WERI-Rb-1 (cell line): ENCODE data around the gene TREH.

Source experiments
- DNase-seq: peaks from one replicate; pipeline ENCODE4 v3.0.0-alpha.2; 2020
- H3K27ac ChIP-seq: fragments of 250-450 bp; sonication (Bioruptor Pico); 2 replicates; pipeline ENCODE4 v1.5.1; 2020; ENCODE audit warnings: mild to moderate bottlenecking, moderate library complexity
- H3K27me3 ChIP-seq: fragments of 250-450 bp; sonication (Bioruptor Pico); 2 replicates; pipeline ENCODE4 v1.5.1; 2021; ENCODE audit warnings: mild to moderate bottlenecking, low read depth, moderate library complexity; ENCODE audit not compliant: insufficient read depth, severe bottlenecking
- H3K36me3 ChIP-seq: fragments of 250-450 bp; sonication (Bioruptor Pico); 2 replicates; pipeline ENCODE4 v1.5.1; 2020; ENCODE audit warnings: mild to moderate bottlenecking, moderate library complexity
- H3K4me3 ChIP-seq: 2 replicates; pipeline ENCODE4 v1.5.1; 2011; ENCODE audit warnings: low read depth, mild to moderate bottlenecking, control low read depth, low read length
- H3K9me3 ChIP-seq: fragments of 250-450 bp; sonication (Bioruptor Pico); 2 replicates; pipeline ENCODE4 v1.5.1; 2021; ENCODE audit warnings: mild to moderate bottlenecking, moderate library complexity; ENCODE audit not compliant: severe bottlenecking
- CTCF ChIP-seq: IDR thresholded peaks from 2 replicates; pipeline ENCODE4 v1.5.1; 2011; ENCODE audit warnings: low read depth, mild to moderate bottlenecking, control low read depth, inconsistent platforms, low read length

TREH gene

GRCh38 chr11:118635642-118636041, 43.8 kb downstream of the TREH start:
- peaks cover 13% of the 10 kb centered on the region for H3K36me3 ChIP-seq
- DNase-seq = no peak
- TF ChIP-seq CTCF = no peak
- no peaks in the 10 kb centered on the region for H3K9me3 ChIP-seq
- H3K27me3 ChIP-seq = no peaks in the 10 kb centered on the region
- no peak overlapping the region for H3K27ac ChIP-seq
- no peak overlapping the region for H3K4me3 ChIP-seq

GRCh38 chr11:118635237-118635591, 44.2 kb downstream of the TREH start:
- Histone ChIP-seq H3K27ac (no peak overlapping the region), H3K9me3 (no peaks in the 10 kb centered on the region), H3K36me3 (peaks cover 13% of the 10 kb centered on the region), H3K27me3 (no peaks in the 10 kb centered on the region), H3K4me3 (no peak overlapping the region)
- TF ChIP-seq CTCF = no peak
- DNase-seq = no peak

GRCh38 chr11:118634431-118635236, 44.8 kb downstream of the TREH start:
- H3K27ac ChIP-seq = no peak overlapping the region
- H3K4me3 ChIP-seq = no peak overlapping the region
- no peak for TF ChIP-seq CTCF
- H3K27me3 ChIP-seq = no peaks in the 10 kb centered on the region
- no peak for DNase-seq
- no peaks in the 10 kb centered on the region for H3K9me3 ChIP-seq
- peaks cover 13% of the 10 kb centered on the region for H3K36me3 ChIP-seq

GRCh38 chr11:118633979-118634378, 45.5 kb downstream of the TREH start:
- H3K9me3 ChIP-seq = no peaks in the 10 kb centered on the region
- TF ChIP-seq CTCF = no peak
- no peak overlapping the region for H3K4me3 ChIP-seq
- no peak overlapping the region for H3K27ac ChIP-seq
- DNase-seq = no peak
- H3K27me3 ChIP-seq = no peaks in the 10 kb centered on the region
- peaks cover 13% of the 10 kb centered on the region for H3K36me3 ChIP-seq

- Histone ChIP-seq H3K27me3 (no peaks in the 10 kb centered on the region), H3K4me3 (no peak overlapping the region), H3K27ac (no peak overlapping the region), H3K9me3 (no peaks in the 10 kb centered on the region), H3K36me3 (peaks cover 19% of the 10 kb centered on the region)
- DNase-seq = no peak
- no peak for TF ChIP-seq CTCF
These were observed 46.1 kb downstream of the TREH start for GRCh38 chr11:118633319-118633690.
